Gastroesophageal sphincter (tissue), 4 donors: ENCODE results near the gene SERPINE2. TPM values are rescaled to one million over a fixed set of nuclear protein-coding genes. Genes with fewer than 3 reads are reported as not detected.

ENCODE experiments used
- ATAC-seq: fragments of 150-250 bp; one replicate; pipeline ENCODE4 v1.9.1; 2016; ENCODE audit warnings: mild to moderate bottlenecking, moderate library complexity
- H3K27ac ChIP-seq, 4 donors: fragments of 200-600 bp; sonication (generic) in 3 of 4; 1 replicate in 3 of 4; 2 replicates in 1 of 4; pipeline ENCODE4 v1.5.1; 2016 to 2019
- H3K27me3 ChIP-seq: fragments of 200-600 bp; sonication (generic); one replicate; pipeline ENCODE4 v1.5.1; 2019
- H3K36me3 ChIP-seq, 2 donors: fragments of 200-600 bp; sonication (generic); one replicate each; pipeline ENCODE4 v1.5.1; 2019; ENCODE audit warnings: control low read depth in 1 of 2
- H3K4me1 ChIP-seq, 3 donors: fragments of 200-600 bp; sonication (generic); 1 replicate in 2 of 3; 2 replicates in 1 of 3; pipeline ENCODE4 v1.5.1; 2016 to 2019; ENCODE audit warnings: control low read depth in 2 of 3
- H3K4me3 ChIP-seq, 2 donors: fragments of 200-600 bp; sonication (generic); one replicate each; pipeline ENCODE4 v1.5.1; 2019; ENCODE audit warnings: mild to moderate bottlenecking in 1 of 2, moderate library complexity in 1 of 2
- H3K9me3 ChIP-seq, 3 donors: fragments of 200-600 bp; sonication (generic); one replicate each; pipeline ENCODE4 v1.5.1; 2017 to 2019; ENCODE audit warnings: control low read depth in 2 of 3
- CTCF ChIP-seq, 4 experiments: fragments of 200-600 bp in 2 of 4; fragments of 450-650 bp in 2 of 4; sonication (generic) in 1 of 4; IDR thresholded peaks; one replicate each; pipeline ENCODE4 v1.5.1; 2017 to 2019; ENCODE audit warnings: antibody characterized with exemption in 4 of 4, mild to moderate bottlenecking in 2 of 4, moderate library complexity in 2 of 4
- EP300 ChIP-seq: sonication (generic); formaldehyde crosslinking; IDR thresholded peaks from one replicate; pipeline ENCODE4 v1.6.1; 2017; ENCODE audit warnings: antibody characterized with exemption, mild to moderate bottlenecking
- POLR2A ChIP-seq, 2 donors: fragments of 450-650 bp; IDR thresholded peaks; one replicate each; pipeline ENCODE4 v1.6.1; 2017; ENCODE audit warnings: antibody characterized with exemption in 2 of 2, mild to moderate bottlenecking in 2 of 2, moderate library complexity in 1 of 2
- POLR2AphosphoS5 ChIP-seq: sonication (generic); formaldehyde crosslinking; IDR thresholded peaks from one replicate; pipeline ENCODE4 v1.6.1; 2017; ENCODE audit warnings: antibody characterized with exemption
- WGBS, 2 donors: methylation state at CpG; one replicate each; pipeline ENCODE4 v1.1.5; 2018; ENCODE audit warnings: low coverage in 1 of 2; 5-methylcytosine and 5-hydroxymethylcytosine counted together
- total RNA-seq, 4 donors: library from RNA; depleted of rRNA; stranded (reverse); fragments of >200 nt; gene quantifications; one replicate each; pipeline ENCODE4 v1.1.0, GENCODE V29; 2016

The SERPINE2 gene
- total RNA-seq, 4 donors from 2014 or later, result 12.5 to 130 (median 48.6) TPM

- no peaks in the 10 kb centered on the region for H3K9me3 ChIP-seq
- no peaks in the 10 kb centered on the region for H3K36me3 ChIP-seq
- 100% methylated on average over 1 of the region's 1 CpG for WGBS, 2 donors
- H3K27me3 ChIP-seq, result no peaks in the 10 kb centered on the region
- no peaks in the 10 kb centered on the region for H3K4me1 ChIP-seq
- TF ChIP-seq POLR2A (IDR thresholded peaks at IDR 0.05) (no peak), CTCF (IDR thresholded peaks at IDR 0.05) (no peak), POLR2AphosphoS5 (no peak), EP300 (no peak)
- no peak for ATAC-seq
- no peak overlapping the region for H3K27ac ChIP-seq
- no peak overlapping the region for H3K4me3 ChIP-seq
Measured at GRCh38 chr2:224056889-224057288, 17.8 kb upstream of the SERPINE2 start.

- Histone ChIP-seq H3K27ac (no peak overlapping the region), H3K9me3 (no peaks in the 10 kb centered on the region), H3K36me3 (no peaks in the 10 kb centered on the region), H3K27me3 (no peaks in the 10 kb centered on the region), H3K4me3 (no peak overlapping the region), H3K4me1 (no peaks in the 10 kb centered on the region)
- no peak for TF ChIP-seq CTCF (IDR thresholded peaks at IDR 0.05)
- TF ChIP-seq POLR2A (IDR thresholded peaks at IDR 0.05), result no peak
- TF ChIP-seq POLR2AphosphoS5, result no peak
- TF ChIP-seq EP300, result no peak
- ATAC-seq, result no peak
- 90 to 98% methylated on average over 3 of the region's 3 CpGs for WGBS, 2 donors
Measured at GRCh38 chr2:224055101-224055500, 16.0 kb upstream of the SERPINE2 start.

- ATAC-seq, result no peak
- Histone ChIP-seq H3K27ac (no peak overlapping the region), H3K9me3 (no peaks in the 10 kb centered on the region), H3K4me3 (no peak overlapping the region), H3K27me3 (no peaks in the 10 kb centered on the region), H3K36me3 (no peaks in the 10 kb centered on the region), H3K4me1 (peaks cover 0 to 13% (median 4%) of the 10 kb centered on the region in 3 donors)
- TF ChIP-seq POLR2AphosphoS5, result no peak
- TF ChIP-seq POLR2A (IDR thresholded peaks at IDR 0.05), result no peak
- no peak for TF ChIP-seq CTCF (IDR thresholded peaks at IDR 0.05)
- TF ChIP-seq EP300, result no peak
- 85 to 97% methylated on average over 3 of the region's 3 CpGs for WGBS, 2 donors
Measured at GRCh38 chr2:224046752-224047151, 7.7 kb upstream of the SERPINE2 start.

GRCh38 chr2:224042191-224042696 is 3.2 kb upstream of the SERPINE2 start:
- no peaks in the 10 kb centered on the region for H3K36me3 ChIP-seq
- WGBS, 2 donors, result 12 to 32% methylated on average over 4 to 6 of the region's 6 CpGs
- no peak for ATAC-seq
- peak overlapping the region in 1 of 4 donors; percentile 31 for H3K27ac ChIP-seq
- no peak overlapping the region for H3K4me3 ChIP-seq
- peaks cover 0 to 36% (median 13%) of the 10 kb centered on the region in 3 donors for H3K4me1 ChIP-seq
- H3K9me3 ChIP-seq, result no peaks in the 10 kb centered on the region
- TF ChIP-seq POLR2AphosphoS5 (no peak), CTCF (IDR thresholded peaks at IDR 0.05) (no peak)
- H3K27me3 ChIP-seq, result peaks cover 19% of the 10 kb centered on the region

GRCh38 chr2:224041554-224041953 is 2.5 kb upstream of the SERPINE2 start:
- Histone ChIP-seq H3K4me1 (peaks cover 0 to 36% (median 13%) of the 10 kb centered on the region in 3 donors), H3K36me3 (no peaks in the 10 kb centered on the region), H3K9me3 (no peaks in the 10 kb centered on the region), H3K27ac (peak overlapping the region in 1 of 4 donors; percentile 31), H3K4me3 (no peak overlapping the region), H3K27me3 (peaks cover 21% of the 10 kb centered on the region)
- TF ChIP-seq POLR2A (IDR thresholded peaks at IDR 0.05) (no peak), CTCF (IDR thresholded peaks at IDR 0.05) (no peak), EP300 (no peak), POLR2AphosphoS5 (no peak)
- no peak for ATAC-seq
- WGBS, 2 donors, result 66 to 92% methylated on average over 5 to 6 of the region's 6 CpGs
